ENCODE results near the gene MAST4. TPM values are rescaled to one million over a fixed set of nuclear protein-coding genes. Genes with fewer than 3 reads are reported as not detected.
A peak's percentile ranks its signal among the peaks of the same experiment; 100 is the strongest.
"Not testable (repeated sequence)": the region's sequence is repeated elsewhere in the genome, so short reads cannot be mapped to it uniquely, and the experiment has no call there.

Gene MAST4
- total and polyA plus RNA-seq, 2 donors: 12.9 to 69.1 TPM

DNA sequence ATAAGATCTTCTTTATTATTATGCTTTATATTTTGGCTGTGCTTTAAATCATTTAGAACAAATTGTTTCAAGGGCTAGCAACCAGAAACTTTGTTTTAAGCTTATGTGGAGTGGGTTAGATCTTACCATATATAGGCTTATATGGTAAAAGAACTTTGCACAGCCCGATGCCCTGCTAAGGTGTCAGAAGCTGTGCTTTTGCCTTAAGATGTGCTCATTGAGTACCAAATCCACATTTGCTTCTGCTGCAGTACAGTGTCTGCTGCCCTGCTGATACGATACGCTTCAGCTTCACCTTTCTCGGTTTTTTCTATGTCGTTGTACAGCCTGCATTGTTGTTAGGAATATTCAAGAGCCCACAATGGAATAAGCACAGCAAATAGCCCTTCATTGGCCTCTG lies 565.6 kb downstream of the MAST4 start:
- WGBS: 91% methylated on average over 5 of the region's 5 CpGs
- DNase-seq (ENCODE audit: extremely low spot score): no peak
- no peak overlapping the region for H3K4me3 ChIP-seq (ENCODE audit: low read depth, low read length)
- peaks cover 6% of the 10 kb centered on the region for H3K36me3 ChIP-seq (ENCODE audit: insufficient read depth)
- no peak overlapping the region for H3K27ac ChIP-seq (ENCODE audit: low read depth)
- H3K4me1 ChIP-seq (ENCODE audit: insufficient read depth): no peaks in the 10 kb centered on the region

DNA sequence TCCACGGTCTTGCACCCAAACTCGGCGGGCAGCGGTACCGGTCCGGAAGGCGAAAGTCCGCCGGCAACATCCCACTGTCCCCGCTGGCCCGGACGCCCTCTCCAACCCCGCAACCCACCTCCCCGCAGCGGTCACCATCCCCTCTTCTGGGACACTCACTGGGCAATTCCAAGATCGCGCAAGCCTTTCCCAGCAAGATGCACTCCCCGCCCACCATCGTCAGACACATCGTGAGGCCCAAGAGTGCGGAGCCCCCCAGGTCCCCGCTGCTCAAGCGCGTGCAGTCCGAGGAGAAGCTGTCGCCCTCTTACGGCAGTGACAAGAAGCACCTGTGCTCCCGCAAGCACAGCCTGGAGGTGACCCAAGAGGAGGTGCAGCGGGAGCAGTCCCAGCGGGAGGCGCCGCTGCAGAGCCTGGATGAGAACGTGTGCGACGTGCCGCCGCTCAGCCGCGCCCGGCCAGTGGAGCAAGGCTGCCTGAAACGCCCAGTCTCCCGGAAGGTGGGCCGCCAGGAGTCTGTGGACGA lies 567.1 kb downstream of the MAST4 start:
- H3K36me3 ChIP-seq (ENCODE audit: insufficient read depth): peaks cover 6% of the 10 kb centered on the region
- no peaks in the 10 kb centered on the region for H3K4me1 ChIP-seq (ENCODE audit: insufficient read depth)
- H3K27ac ChIP-seq (ENCODE audit: low read depth): no peak overlapping the region
- DNase-seq (ENCODE audit: extremely low spot score): no peak
- no peak overlapping the region for H3K4me3 ChIP-seq (ENCODE audit: low read depth, low read length)
- WGBS: 97% methylated on average over 44 of the region's 44 CpGs

DNA sequence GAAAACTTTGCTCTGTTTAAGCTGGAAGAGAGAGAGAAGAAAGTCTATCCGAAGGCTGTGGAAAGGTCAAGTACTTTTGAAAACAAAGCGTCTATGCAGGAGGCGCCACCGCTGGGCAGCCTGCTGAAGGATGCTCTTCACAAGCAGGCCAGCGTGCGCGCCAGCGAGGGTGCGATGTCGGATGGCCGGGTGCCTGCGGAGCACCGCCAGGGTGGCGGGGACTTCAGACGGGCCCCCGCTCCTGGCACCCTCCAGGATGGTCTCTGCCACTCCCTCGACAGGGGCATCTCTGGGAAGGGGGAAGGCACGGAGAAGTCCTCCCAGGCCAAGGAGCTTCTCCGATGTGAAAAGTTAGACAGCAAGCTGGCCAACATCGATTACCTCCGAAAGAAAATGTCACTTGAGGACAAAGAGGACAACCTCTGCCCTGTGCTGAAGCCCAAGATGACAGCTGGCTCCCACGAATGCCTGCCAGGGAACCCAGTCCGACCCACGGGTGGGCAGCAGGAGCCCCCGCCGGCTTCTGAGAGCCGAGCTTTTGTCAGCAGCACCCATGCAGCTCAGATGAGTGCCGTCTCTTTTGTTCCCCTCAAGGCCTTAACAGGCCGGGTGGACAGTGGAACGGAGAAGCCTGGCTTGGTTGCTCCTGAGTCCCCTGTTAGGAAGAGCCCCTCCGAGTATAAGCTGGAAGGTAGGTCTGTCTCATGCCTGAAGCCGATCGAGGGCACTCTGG lies 567.8 kb downstream of the MAST4 start:
- DNase-seq (ENCODE audit: extremely low spot score): no peak
- 93% methylated on average over 33 of the region's 33 CpGs for WGBS
- Histone ChIP-seq H3K27ac (ENCODE audit: low read depth) (no peak overlapping the region), H3K4me1 (ENCODE audit: insufficient read depth) (no peaks in the 10 kb centered on the region), H3K36me3 (ENCODE audit: insufficient read depth) (peaks cover 6% of the 10 kb centered on the region), H3K4me3 (ENCODE audit: low read depth, low read length) (no peak overlapping the region)

DNA sequence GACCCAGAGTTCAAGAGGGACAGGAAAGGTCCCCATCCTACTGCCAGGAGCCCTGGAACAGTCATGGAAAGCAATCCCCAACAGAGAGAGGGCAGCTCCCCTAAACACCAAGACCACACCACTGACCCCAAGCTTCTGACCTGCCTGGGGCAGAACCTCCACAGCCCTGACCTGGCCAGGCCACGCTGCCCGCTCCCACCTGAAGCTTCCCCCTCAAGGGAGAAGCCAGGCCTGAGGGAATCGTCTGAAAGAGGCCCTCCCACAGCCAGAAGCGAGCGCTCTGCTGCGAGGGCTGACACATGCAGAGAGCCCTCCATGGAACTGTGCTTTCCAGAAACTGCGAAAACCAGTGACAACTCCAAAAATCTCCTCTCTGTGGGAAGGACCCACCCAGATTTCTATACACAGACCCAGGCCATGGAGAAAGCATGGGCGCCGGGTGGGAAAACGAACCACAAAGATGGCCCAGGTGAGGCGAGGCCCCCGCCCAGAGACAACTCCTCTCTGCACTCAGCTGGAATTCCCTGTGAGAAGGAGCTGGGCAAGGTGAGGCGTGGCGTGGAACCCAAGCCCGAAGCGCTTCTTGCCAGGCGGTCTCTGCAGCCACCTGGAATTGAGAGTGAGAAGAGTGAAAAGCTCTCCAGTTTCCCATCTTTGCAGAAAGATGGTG lies 568.8 kb downstream of the MAST4 start:
- DNase-seq (ENCODE audit: extremely low spot score): no peak
- no peak overlapping the region for H3K4me3 ChIP-seq (ENCODE audit: low read depth, low read length)
- H3K27ac ChIP-seq (ENCODE audit: low read depth): no peak overlapping the region

DNA sequence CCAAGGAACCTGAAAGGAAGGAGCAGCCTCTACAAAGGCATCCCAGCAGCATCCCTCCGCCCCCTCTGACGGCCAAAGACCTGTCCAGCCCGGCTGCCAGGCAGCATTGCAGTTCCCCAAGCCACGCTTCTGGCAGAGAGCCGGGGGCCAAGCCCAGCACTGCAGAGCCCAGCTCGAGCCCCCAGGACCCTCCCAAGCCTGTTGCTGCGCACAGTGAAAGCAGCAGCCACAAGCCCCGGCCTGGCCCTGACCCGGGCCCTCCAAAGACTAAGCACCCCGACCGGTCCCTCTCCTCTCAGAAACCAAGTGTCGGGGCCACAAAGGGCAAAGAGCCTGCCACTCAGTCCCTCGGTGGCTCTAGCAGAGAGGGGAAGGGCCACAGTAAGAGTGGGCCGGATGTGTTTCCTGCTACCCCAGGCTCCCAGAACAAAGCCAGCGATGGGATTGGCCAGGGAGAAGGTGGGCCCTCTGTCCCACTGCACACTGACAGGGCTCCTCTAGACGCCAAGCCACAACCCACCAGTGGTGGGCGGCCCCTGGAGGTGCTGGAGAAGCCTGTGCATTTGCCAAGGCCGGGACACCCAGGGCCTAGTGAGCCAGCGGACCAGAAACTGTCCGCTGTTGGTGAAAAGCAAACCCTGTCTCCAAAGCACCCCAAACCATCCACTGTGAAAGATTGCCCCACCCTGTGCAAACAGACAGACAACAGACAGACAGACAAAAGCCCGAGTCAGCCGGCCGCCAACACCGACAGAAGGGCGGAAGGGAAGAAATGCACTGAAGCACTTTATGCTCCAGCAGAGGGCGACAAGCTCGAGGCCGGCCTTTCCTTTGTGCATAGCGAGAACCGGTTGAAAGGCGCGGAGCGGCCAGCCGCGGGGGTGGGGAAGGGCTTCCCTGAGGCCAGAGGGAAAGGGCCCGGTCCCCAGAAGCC lies 569.6 kb downstream of the MAST4 start:
- H3K4me3 ChIP-seq (ENCODE audit: low read depth, low read length): peak overlapping the region; percentile 16
- H3K4me1 ChIP-seq (ENCODE audit: insufficient read depth): no peaks in the 10 kb centered on the region
- H3K36me3 ChIP-seq (ENCODE audit: insufficient read depth): peaks cover 6% of the 10 kb centered on the region
- peak overlapping the region; percentile 72 for H3K27ac ChIP-seq (ENCODE audit: low read depth)
- WGBS: 51% methylated on average over 36 of the region's 36 CpGs
- DNase-seq (ENCODE audit: extremely low spot score): peak; percentile 67

More for the DNA sequence above, 568.8 kb downstream of the MAST4 start:
- peaks cover 6% of the 10 kb centered on the region for H3K36me3 ChIP-seq (ENCODE audit: insufficient read depth)
- H3K4me1 ChIP-seq (ENCODE audit: insufficient read depth): no peaks in the 10 kb centered on the region
- 96% methylated on average over 17 of the region's 17 CpGs for WGBS

DNA sequence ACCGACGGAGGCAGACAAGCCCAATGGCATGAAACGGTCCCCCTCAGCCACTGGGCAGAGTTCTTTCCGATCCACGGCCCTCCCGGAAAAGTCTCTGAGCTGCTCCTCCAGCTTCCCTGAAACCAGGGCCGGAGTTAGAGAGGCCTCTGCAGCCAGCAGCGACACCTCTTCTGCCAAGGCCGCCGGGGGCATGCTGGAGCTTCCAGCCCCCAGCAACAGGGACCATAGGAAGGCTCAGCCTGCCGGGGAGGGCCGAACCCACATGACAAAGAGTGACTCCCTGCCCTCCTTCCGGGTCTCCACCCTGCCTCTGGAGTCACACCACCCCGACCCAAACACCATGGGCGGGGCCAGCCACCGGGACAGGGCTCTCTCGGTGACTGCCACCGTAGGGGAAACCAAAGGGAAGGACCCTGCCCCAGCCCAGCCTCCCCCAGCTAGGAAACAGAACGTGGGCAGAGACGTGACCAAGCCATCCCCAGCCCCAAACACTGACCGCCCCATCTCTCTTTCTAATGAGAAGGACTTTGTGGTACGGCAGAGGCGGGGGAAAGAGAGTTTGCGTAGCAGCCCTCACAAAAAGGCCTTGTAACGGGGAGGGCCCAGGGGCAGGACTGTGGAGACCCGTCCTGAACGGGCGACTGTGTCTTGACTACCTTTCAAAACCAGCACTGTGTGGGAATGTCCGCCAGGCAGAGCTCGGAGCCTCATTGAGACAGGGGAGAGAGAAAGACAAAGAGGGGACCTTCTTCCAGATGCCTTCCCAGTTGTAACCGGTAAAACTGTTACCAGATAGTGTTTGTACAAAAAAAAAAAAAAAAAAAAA lies 570.5 kb downstream of the MAST4 start:
- Histone ChIP-seq H3K36me3 (ENCODE audit: insufficient read depth) (peaks cover 6% of the 10 kb centered on the region), H3K4me3 (ENCODE audit: low read depth, low read length) (peak overlapping the region; percentile 16), H3K27ac (ENCODE audit: low read depth) (peak overlapping the region; percentile 61), H3K4me1 (ENCODE audit: insufficient read depth) (no peaks in the 10 kb centered on the region)
- 59% methylated on average over 31 of the region's 31 CpGs for WGBS
- DNase-seq (ENCODE audit: extremely low spot score): no peak

DNA sequence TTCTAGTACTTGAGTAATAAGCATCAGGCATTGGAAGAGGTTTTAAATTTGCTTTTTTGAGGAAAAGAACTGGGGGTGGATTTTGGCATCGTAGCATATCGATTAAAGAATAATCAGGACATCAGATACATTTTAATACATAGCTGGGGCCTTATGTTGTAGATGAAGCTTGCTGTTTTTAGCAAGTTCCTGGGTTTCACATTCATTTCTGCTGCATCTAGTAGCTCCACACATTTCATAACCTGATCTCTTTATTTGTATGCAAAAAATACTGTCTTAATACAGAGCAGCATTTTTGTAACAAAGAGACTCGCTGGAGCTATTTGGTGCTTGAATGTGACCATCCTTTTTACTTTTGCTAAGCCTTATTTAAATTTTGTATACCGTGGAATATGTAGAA lies 571.9 kb downstream of the MAST4 start:
- no peak for DNase-seq (ENCODE audit: extremely low spot score)
- H3K4me3 ChIP-seq (ENCODE audit: low read depth, low read length): no peak overlapping the region
- no peak overlapping the region for H3K27ac ChIP-seq (ENCODE audit: low read depth)
- WGBS: 95% methylated on average over 4 of the region's 4 CpGs
- H3K36me3 ChIP-seq (ENCODE audit: insufficient read depth): peaks cover 6% of the 10 kb centered on the region
- H3K4me1 ChIP-seq (ENCODE audit: insufficient read depth): no peaks in the 10 kb centered on the region

DNA sequence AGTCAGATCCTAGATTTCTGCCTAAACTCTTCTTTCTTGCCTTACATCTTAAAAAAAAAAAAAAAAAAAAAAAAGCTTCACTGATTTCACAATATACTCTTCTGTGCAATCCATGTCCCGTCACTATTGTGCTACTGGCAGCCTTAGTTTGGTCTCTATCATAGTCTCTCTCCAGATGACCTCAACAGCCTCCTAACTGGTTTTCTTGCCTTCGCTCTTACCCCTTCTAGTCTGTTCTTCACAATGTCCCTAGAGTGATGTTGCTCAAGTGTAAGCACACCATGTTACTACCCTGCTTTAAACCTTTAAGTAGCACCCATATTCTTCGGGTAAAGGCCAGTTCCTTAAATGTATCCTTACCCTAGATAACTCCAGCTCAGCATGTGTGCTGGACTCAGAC lies 574.6 kb downstream of the MAST4 start:
- Histone ChIP-seq H3K4me3 (ENCODE audit: low read depth, low read length) (no peak overlapping the region), H3K27ac (ENCODE audit: low read depth) (no peak overlapping the region), H3K36me3 (ENCODE audit: insufficient read depth) (no peaks in the 10 kb centered on the region), H3K4me1 (ENCODE audit: insufficient read depth) (no peaks in the 10 kb centered on the region)
- WGBS: 89% methylated on average over 3 of the region's 3 CpGs
- no peak for DNase-seq (ENCODE audit: extremely low spot score)

DNA sequence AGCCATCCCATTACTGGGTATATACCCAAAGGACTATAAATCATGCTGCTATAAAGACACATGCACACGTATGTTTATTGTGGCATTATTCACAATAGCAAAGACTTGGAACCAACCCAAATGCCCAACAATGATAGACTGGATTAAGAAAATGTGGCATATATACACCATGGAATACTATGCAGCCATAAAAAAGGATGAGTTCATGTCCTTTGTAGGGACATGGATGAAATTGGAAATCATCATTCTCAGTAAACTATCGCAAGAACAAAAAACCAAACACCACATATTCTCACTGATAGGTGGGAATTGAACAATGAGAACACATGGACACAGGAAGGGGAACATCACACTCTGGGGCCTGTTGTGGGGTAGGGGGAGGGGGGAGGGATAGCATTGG lies 577.2 kb downstream of the MAST4 start:
- H3K4me1 ChIP-seq (ENCODE audit: insufficient read depth); H3K4me3 ChIP-seq (ENCODE audit: low read depth, low read length); H3K36me3 ChIP-seq (ENCODE audit: insufficient read depth); H3K27ac ChIP-seq (ENCODE audit: low read depth); DNase-seq (ENCODE audit: extremely low spot score): not testable (repeated sequence)
- WGBS: 100% methylated on average over 1 of the region's 2 CpGs

DNA sequence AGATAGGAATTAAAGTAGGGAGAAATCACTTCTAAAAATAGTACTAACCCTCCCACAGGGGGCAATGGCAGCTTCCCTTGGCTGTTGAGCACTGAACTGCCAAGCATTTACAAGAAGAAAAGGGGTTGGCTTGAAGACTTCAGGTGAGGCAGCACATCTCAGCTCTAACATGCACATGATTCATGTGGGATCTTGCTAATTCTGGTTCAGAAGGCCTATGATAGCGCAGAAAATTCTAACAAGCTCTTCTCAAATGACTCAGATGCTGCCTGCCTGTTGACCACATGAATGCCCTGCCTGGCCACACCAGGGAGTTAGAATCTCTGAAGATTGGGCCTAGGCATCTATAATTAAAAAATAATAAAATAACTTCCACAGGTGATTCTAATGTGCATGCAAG lies 577.8 kb downstream of the MAST4 start:
- H3K27ac ChIP-seq (ENCODE audit: low read depth): no peak overlapping the region
- 93% methylated on average over 1 of the region's 1 CpG for WGBS
- no peaks in the 10 kb centered on the region for H3K36me3 ChIP-seq (ENCODE audit: insufficient read depth)
- no peak overlapping the region for H3K4me3 ChIP-seq (ENCODE audit: low read depth, low read length)
- H3K4me1 ChIP-seq (ENCODE audit: insufficient read depth): no peaks in the 10 kb centered on the region
- DNase-seq (ENCODE audit: extremely low spot score): no peak

DNA sequence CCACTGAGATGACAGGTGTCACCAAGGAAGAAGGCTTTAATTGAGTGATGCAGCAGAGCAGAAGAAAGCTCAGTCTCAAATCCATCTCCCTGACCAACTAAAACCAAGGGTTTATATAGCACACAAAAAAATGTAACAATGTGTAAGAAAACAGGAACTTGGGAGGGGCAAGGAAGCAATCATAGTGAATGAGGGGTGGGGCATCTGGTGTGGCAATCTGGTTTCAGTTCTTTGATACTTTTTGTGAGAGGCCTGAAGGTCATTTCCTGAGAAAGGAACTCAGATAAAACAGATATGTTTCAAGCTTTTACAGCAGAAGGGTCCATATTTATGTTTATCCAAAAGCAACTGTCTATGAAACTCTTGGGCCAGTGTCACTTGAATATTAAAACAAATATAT lies 580.7 kb downstream of the MAST4 start:
- Histone ChIP-seq H3K27ac (ENCODE audit: low read depth) (no peak overlapping the region), H3K4me3 (ENCODE audit: low read depth, low read length) (no peak overlapping the region), H3K4me1 (ENCODE audit: insufficient read depth) (no peaks in the 10 kb centered on the region), H3K36me3 (ENCODE audit: insufficient read depth) (no peaks in the 10 kb centered on the region)
- DNase-seq (ENCODE audit: extremely low spot score): no peak

DNA sequence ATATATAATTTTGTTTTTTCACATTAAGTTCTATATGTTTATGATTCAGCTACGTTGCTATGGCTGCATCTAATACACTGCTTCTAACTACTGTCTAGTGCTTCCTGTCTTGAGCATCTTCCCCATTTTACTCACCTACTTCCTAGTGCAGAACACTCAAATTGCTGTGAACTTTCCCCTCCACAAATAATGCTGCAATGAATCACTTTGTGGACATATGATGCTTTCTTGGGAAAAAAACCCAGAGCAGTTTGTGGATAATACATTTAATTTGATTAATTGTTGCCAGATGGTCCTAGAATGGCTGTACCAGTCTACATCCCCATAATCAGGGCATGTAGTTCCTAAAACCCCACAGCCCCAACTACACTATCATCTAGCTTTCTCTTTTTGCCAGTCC lies 581.9 kb downstream of the MAST4 start:
- Histone ChIP-seq H3K27ac (ENCODE audit: low read depth) (no peak overlapping the region), H3K36me3 (ENCODE audit: insufficient read depth) (no peaks in the 10 kb centered on the region), H3K4me1 (ENCODE audit: insufficient read depth) (no peaks in the 10 kb centered on the region), H3K4me3 (ENCODE audit: low read depth, low read length) (no peak overlapping the region)
- 80% methylated on average over 1 of the region's 1 CpG for WGBS
- DNase-seq (ENCODE audit: extremely low spot score): no peak

DNA sequence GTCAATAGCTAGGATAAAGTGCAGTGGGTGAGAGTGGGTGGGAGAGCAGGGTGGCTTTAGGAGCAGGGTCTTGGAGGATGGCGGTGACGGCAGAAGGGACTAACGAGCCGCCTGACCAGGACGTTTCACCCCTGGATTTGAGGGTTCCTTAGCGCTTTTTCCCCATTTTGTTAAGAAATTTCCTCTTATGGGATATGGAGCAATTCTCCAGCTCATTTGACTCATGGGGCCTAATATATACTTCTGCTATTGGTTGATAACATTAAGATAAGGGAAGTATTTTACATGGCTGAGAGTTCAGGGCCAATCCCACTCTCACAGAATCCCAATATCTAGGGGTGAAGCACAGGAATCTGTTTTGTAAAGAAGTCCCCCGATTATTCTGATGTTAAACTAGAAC lies 582.8 kb downstream of the MAST4 start:
- H3K27ac ChIP-seq (ENCODE audit: low read depth): no peak overlapping the region
- WGBS: 96% methylated on average over 7 of the region's 7 CpGs
- H3K36me3 ChIP-seq (ENCODE audit: insufficient read depth): no peaks in the 10 kb centered on the region
- DNase-seq (ENCODE audit: extremely low spot score): no peak
- H3K4me3 ChIP-seq (ENCODE audit: low read depth, low read length): no peak overlapping the region
- no peaks in the 10 kb centered on the region for H3K4me1 ChIP-seq (ENCODE audit: insufficient read depth)

All from urinary bladder (tissue), 4 donors.